Esophagus squamous epithelium (tissue), 4 donors: ENCODE data around the gene KRT77.

Source experiments
- POLR2A ChIP-seq, 4 donors: fragments of 450-650 bp; IDR thresholded peaks; one replicate each; pipeline ENCODE4 v1.6.1; 2017; ENCODE audit warnings: antibody characterized with exemption in 4 of 4, mild to moderate bottlenecking in 4 of 4, moderate library complexity in 3 of 4
- TF ChIP-seq, protein P1 (sequence below), 6 experiments: fragments of 450-650 bp in 4 of 6; fragments of 200-600 bp in 2 of 6; sonication (generic) in 2 of 6; IDR thresholded peaks; one replicate each; pipeline ENCODE4 v1.5.1; 2016 to 2019; ENCODE audit warnings: antibody characterized with exemption in 6 of 6, mild to moderate bottlenecking in 4 of 6, moderate library complexity in 4 of 6

GRCh38 chr12:52663420-52663819 is 39.9 kb downstream of the KRT77 start:
- TF ChIP-seq, protein P1, sequence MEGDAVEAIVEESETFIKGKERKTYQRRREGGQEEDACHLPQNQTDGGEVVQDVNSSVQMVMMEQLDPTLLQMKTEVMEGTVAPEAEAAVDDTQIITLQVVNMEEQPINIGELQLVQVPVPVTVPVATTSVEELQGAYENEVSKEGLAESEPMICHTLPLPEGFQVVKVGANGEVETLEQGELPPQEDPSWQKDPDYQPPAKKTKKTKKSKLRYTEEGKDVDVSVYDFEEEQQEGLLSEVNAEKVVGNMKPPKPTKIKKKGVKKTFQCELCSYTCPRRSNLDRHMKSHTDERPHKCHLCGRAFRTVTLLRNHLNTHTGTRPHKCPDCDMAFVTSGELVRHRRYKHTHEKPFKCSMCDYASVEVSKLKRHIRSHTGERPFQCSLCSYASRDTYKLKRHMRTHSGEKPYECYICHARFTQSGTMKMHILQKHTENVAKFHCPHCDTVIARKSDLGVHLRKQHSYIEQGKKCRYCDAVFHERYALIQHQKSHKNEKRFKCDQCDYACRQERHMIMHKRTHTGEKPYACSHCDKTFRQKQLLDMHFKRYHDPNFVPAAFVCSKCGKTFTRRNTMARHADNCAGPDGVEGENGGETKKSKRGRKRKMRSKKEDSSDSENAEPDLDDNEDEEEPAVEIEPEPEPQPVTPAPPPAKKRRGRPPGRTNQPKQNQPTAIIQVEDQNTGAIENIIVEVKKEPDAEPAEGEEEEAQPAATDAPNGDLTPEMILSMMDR (IDR thresholded peaks at IDR 0.05) = no peak
- no peak for TF ChIP-seq POLR2A (IDR thresholded peaks at IDR 0.05)
